Measurements from ENCODE around the gene LSM2. TPM values are rescaled to one million over a fixed set of nuclear protein-coding genes. Genes with fewer than 3 reads are reported as not detected.
"Not testable (repeated sequence)": the region's sequence is repeated elsewhere in the genome, so short reads cannot be mapped to it uniquely, and the experiment has no call there.

Gene LSM2
- total RNA-seq, 4 donors from 2014 or later: 11.8 to 42.9 (median 19.1) TPM

DNA sequence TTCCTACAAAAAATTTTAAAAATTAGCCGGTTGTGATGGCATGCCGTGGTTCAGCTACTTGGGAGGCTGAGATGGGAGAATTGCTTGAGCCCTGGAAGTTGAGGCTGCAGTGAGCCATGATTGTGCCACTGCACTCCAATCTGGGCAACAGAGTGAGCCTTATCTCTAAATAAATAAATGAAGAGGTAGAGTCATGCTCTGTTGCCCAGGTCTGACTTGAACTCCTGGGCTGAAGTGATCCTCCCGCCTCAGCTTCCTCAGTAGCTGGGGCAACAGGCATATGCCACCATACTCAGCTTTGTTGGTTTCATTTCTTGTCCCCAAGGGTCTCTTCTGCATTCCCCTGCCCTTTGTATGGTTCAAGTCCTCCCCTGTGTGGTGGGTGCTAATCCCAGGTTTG is 37.7 kb upstream of the LSM2 start:
- Histone ChIP-seq H3K4me3 (no peak overlapping the region), H3K9me3 (no peaks in the 10 kb centered on the region), H3K27ac (no peak overlapping the region), H3K27me3 (no peaks in the 10 kb centered on the region), H3K36me3 (peaks cover 0 to 17% (median 0%) of the 10 kb centered on the region in 3 donors), H3K4me1 (no peaks in the 10 kb centered on the region)
- TF ChIP-seq, protein P1, sequence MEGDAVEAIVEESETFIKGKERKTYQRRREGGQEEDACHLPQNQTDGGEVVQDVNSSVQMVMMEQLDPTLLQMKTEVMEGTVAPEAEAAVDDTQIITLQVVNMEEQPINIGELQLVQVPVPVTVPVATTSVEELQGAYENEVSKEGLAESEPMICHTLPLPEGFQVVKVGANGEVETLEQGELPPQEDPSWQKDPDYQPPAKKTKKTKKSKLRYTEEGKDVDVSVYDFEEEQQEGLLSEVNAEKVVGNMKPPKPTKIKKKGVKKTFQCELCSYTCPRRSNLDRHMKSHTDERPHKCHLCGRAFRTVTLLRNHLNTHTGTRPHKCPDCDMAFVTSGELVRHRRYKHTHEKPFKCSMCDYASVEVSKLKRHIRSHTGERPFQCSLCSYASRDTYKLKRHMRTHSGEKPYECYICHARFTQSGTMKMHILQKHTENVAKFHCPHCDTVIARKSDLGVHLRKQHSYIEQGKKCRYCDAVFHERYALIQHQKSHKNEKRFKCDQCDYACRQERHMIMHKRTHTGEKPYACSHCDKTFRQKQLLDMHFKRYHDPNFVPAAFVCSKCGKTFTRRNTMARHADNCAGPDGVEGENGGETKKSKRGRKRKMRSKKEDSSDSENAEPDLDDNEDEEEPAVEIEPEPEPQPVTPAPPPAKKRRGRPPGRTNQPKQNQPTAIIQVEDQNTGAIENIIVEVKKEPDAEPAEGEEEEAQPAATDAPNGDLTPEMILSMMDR (IDR thresholded peaks at IDR 0.05): no peak
- no peak for TF ChIP-seq POLR2A (IDR thresholded peaks at IDR 0.05)
- no peak for DNase-seq

DNA sequence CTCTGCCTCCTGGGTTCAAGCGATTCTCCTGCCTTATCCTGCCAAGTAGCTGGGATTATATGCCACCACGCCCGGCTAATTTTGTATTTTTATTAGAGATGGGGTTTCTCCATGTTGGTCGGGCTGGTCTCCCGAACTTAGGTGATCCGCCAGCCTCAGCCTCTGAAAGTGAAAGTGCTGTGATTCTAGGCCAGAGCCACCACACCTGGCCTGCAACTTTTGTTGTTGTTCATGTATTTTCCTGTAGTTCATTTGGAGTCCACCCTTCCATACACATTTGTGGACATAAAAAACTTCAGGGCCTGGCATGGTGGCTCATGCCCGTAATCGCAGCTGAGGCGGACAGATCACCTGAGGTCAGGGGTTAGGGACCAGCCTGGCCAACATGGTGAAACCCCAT is 35.3 kb upstream of the LSM2 start:
- Histone ChIP-seq H3K36me3 (peaks cover 0 to 42% (median 0%) of the 10 kb centered on the region in 3 donors), H3K27ac (no peak overlapping the region), H3K4me1 (peaks cover 0 to 20% (median 9%) of the 10 kb centered on the region in 4 donors), H3K4me3 (no peak overlapping the region), H3K27me3 (no peaks in the 10 kb centered on the region), H3K9me3 (no peaks in the 10 kb centered on the region)
- DNase-seq: no peak
- no peak for TF ChIP-seq POLR2A (IDR thresholded peaks at IDR 0.05)
- TF ChIP-seq, protein P1 (IDR thresholded peaks at IDR 0.05): no peak

DNA sequence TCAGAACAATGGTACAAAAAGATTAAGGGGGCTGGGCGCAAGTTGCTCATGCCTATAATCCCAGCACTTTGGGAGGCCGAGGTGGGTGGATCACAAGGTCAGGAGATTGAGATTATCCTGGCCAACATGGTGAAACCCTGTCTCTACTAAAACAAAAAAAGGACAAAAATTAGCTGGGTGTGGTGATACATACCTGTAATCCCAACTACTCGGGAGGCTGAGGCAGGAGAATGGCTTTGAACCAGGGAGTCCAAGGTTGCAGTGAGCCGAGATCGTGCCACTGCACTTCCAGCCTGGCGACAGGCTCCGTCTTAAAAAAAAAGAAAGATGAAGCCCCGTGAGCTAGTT is 33.0 kb upstream of the LSM2 start:
- not testable (repeated sequence) for H3K27ac ChIP-seq, H3K27me3 ChIP-seq, DNase-seq, H3K9me3 ChIP-seq, H3K4me3 ChIP-seq
- Histone ChIP-seq H3K4me1 (peaks cover 7 to 33% (median 18%) of the 10 kb centered on the region in 4 donors), H3K36me3 (peaks cover 0 to 43% (median 0%) of the 10 kb centered on the region in 3 donors)

DNA sequence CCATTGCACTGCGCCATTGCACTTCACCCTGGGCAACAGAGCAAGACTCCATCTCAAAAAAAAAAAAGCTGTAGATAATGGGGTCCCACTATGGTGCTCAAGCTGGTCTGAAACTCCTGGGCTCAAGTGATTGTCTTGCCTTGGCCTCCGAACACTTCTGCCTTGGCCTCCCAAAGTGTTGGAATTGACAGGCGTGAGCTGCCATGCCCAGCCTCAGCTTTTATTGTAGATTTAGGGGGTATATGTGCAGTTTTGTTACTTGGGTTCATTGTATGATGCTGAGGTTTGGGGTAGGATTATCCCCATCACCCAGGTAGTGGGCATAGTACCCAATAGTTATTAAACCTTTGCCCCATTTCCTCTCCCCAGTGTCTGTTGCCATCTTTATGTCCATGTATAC is 32.2 kb upstream of the LSM2 start:
- Histone ChIP-seq H3K36me3 (peaks cover 0 to 43% (median 0%) of the 10 kb centered on the region in 3 donors), H3K9me3 (no peaks in the 10 kb centered on the region), H3K27me3 (no peaks in the 10 kb centered on the region), H3K4me1 (peaks cover 7 to 33% (median 20%) of the 10 kb centered on the region in 4 donors), H3K27ac (no peak overlapping the region), H3K4me3 (no peak overlapping the region)
- TF ChIP-seq POLR2A (IDR thresholded peaks at IDR 0.05): no peak
- TF ChIP-seq, protein P1 (IDR thresholded peaks at IDR 0.05): no peak
- no peak for DNase-seq

DNA sequence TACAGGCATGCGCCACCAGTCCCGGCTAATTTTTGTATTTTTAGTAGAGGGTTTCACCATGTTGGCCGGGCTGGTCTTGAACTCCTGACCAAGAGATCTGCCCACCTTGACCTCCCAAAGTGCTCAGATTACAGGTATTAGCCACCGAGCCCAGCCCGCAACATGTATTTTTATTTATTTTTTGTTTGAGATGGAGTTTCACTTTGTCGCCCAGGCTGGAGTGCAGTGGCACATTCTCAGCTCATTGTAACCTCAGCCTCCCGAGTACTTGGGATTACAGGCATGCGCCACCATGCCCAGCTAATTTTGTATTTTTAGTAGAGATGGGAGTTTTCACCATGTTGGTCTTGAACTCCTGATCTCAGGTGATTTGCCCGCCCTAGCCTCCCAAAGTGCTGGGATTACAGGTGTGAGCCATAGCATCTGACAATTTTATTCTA is 31.4 kb upstream of the LSM2 start:
- H3K9me3 ChIP-seq, H3K27me3 ChIP-seq, H3K4me3 ChIP-seq, DNase-seq: not testable (repeated sequence)
- peak overlapping the region in 2 of 4 donors; percentile 96 to 97 for H3K27ac ChIP-seq
- H3K36me3 ChIP-seq: peaks cover 0 to 43% (median 0%) of the 10 kb centered on the region in 3 donors
- H3K4me1 ChIP-seq: peaks cover 7 to 37% (median 22%) of the 10 kb centered on the region in 4 donors

DNA sequence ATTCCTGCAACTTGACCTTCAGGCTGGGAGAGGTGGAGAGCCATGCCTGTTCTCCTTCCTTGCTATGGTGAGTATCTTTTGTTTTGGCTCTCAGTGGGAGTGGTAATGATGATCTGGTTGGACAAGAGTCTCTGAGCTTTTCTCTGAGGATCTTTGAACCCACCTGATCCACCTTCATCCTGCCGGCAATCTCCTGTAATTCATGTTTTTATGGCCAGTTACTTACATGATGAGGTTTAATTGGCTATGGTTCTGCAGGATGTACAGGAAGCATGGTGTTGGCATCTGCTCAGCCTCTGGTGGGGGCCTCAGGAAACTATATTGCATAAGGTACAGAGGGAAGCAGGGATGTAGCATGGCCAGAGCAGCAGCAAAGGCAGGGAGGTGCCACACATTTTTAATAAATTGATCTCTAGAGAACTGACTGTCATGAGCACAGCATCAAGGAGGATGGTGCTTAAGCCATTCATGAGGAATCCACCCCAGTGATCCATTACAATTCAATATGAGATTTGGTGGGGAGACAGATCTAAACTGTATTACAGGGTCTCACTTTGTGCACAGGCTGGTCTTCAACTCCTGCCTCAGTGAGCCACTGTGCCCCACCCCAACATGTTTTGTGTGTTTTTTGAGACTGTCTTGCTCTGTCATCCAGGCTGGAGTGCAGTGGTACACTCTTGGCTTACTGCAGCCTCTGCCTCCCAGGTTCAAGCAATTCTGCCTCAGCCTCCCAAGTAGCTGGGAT is 30.8 kb upstream of the LSM2 start:
- peak in 1 of 3 donors; percentile 65 for DNase-seq
- Histone ChIP-seq H3K27me3 (no peaks in the 10 kb centered on the region), H3K4me3 (peak overlapping the region in 2 of 4 donors; percentile 19 to 97), H3K4me1 (peaks cover 7 to 37% (median 22%) of the 10 kb centered on the region in 4 donors), H3K36me3 (peaks cover 0 to 43% (median 0%) of the 10 kb centered on the region in 3 donors), H3K27ac (peak overlapping the region; percentile 44 to 97 (median 95)), H3K9me3 (no peaks in the 10 kb centered on the region)
- TF ChIP-seq POLR2A (IDR thresholded peaks at IDR 0.05): peak in 1 of 2 donors; percentile 34
- TF ChIP-seq, protein P1 (IDR thresholded peaks at IDR 0.05): peak in 3 of 6 experiments; percentile 17 to 22 (median 19)
